ENCODE data around the gene NOXO1. TPM values are rescaled to one million over a fixed set of nuclear protein-coding genes. Genes with fewer than 3 reads are reported as not detected.

NOXO1 gene
- total and polyA plus RNA-seq, 9 of the 15 experiments (the other 6 are each of a cell fraction or from before 2014, with no cell fraction given) = not detected

DNA sequence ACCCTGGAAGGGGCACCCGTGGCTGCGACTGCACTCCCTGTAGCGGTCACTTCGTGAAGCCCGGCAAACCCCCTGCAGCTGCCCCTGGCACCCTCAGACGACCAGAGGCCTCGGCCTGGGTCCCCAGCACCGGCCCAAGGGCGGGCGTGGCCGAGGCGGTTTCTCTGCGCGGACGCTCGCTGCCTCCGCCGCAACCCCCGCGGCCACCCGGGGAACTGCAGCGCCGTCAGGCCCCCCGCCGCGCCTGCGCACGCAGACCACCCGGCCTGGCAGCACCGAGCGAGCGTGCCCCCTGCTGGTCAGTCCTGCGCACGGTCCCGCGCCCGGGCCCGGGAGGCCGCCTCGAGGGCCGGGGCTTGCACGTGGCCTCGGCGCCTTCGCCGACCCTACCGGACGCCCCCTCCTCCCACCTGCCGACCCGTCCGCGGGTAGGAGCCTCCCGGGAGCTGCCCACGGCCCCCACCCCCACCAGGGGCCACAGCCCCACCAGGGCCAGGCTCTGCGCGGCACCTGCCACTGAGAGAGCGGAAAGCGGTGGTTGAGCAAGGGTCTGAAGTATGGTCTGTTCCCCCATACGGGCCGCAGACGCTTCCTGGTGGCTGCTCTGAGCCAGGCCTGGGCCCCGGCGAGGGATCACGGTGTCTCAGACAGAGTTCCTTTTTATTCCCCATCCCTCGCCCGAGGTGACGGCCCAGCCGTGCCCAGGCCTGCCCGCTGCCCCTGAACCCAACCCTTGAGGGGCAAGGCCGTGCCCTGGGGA, 51.5 kb downstream of the NOXO1 start (continued):
- TF ChIP-seq USF1 (CRISPR knock-in tag; IDR thresholded peaks at IDR 0.05) (peak; percentile 47; the same call in 1 of the 2 replicates), ZBTB9 (CRISPR knock-in tag; IDR thresholded peaks at IDR 0.05) (peak; percentile 47; the same call in 1 of the 2 replicates), ZFX (CRISPR knock-in tag; IDR thresholded peaks at IDR 0.05) (peak; percentile 91), RBM34 (IDR thresholded peaks at IDR 0.05; ENCODE audit: borderline replicate concordance, insufficient read depth, low read length) (no peak), SIN3A (IDR thresholded peaks at IDR 0.05; ENCODE audit: borderline replicate concordance in 2 of 2, control insufficient read depth in 1 of 2, low read depth in 2 of 2, low read length in 2 of 2) (peak in 1 of 2 experiments; percentile 66; a peak in 1 of 4 replicates), MEIS2 (IDR thresholded peaks at IDR 0.05; ENCODE audit: partially characterized antibody) (peak; percentile 77)
- TF ChIP-seq, protein P1, sequence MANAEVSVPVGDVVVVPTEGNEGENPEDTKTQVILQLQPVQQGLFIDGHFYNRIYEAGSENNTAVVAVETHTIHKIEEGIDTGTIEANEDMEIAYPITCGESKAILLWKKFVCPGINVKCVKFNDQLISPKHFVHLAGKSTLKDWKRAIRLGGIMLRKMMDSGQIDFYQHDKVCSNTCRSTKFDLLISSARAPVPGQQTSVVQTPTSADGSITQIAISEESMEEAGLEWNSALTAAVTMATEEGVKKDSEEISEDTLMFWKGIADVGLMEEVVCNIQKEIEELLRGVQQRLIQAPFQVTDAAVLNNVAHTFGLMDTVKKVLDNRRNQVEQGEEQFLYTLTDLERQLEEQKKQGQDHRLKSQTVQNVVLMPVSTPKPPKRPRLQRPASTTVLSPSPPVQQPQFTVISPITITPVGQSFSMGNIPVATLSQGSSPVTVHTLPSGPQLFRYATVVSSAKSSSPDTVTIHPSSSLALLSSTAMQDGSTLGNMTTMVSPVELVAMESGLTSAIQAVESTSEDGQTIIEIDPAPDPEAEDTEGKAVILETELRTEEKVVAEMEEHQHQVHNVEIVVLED (CRISPR knock-in tag; IDR thresholded peaks at IDR 0.05) = peak; percentile 68

Data from K562 (cell line).